ENCODE results near the gene ILKAP. TPM values are rescaled to one million over a fixed set of nuclear protein-coding genes. Genes with fewer than 3 reads are reported as not detected.

Gene ILKAP
- total RNA-seq, 2 experiments from 2014 or later: 42.1 to 43.3 TPM

- ATAC-seq (no peak), DNase-seq (no peak)
- peak overlapping the region; percentile 75 for H3K4me3 Mint-ChIP-seq
- H3K27me3 Mint-ChIP-seq: peaks cover 24% of the 10 kb centered on the region
- H3K9me3 Mint-ChIP-seq: no peaks in the 10 kb centered on the region
- no peak overlapping the region for H3K27ac Mint-ChIP-seq
- H3K36me3 Mint-ChIP-seq (ENCODE audit: low read depth): peaks cover 2% of the 10 kb centered on the region
- ChIA-PET POLR2A (no interaction called here), CTCF (interaction anchor here (0.9 to 1.3 kb wide), 4 partner anchors 24 to 71 kb away, joined by 3 to 4 read pairs (median 3); no protein-coding TSS in a partner anchor)
- peaks cover 9% of the 10 kb centered on the region for H3K4me1 Mint-ChIP-seq (ENCODE audit: low read depth)
- TF ChIP-seq, protein P1, sequence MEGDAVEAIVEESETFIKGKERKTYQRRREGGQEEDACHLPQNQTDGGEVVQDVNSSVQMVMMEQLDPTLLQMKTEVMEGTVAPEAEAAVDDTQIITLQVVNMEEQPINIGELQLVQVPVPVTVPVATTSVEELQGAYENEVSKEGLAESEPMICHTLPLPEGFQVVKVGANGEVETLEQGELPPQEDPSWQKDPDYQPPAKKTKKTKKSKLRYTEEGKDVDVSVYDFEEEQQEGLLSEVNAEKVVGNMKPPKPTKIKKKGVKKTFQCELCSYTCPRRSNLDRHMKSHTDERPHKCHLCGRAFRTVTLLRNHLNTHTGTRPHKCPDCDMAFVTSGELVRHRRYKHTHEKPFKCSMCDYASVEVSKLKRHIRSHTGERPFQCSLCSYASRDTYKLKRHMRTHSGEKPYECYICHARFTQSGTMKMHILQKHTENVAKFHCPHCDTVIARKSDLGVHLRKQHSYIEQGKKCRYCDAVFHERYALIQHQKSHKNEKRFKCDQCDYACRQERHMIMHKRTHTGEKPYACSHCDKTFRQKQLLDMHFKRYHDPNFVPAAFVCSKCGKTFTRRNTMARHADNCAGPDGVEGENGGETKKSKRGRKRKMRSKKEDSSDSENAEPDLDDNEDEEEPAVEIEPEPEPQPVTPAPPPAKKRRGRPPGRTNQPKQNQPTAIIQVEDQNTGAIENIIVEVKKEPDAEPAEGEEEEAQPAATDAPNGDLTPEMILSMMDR (IDR thresholded peaks at IDR 0.05): no peak
- intact Hi-C loops (cut with micrococcal nuclease): no loop called here
Observed at GRCh38 chr2:238231809-238232208, 28.3 kb upstream of the ILKAP start.

DNA sequence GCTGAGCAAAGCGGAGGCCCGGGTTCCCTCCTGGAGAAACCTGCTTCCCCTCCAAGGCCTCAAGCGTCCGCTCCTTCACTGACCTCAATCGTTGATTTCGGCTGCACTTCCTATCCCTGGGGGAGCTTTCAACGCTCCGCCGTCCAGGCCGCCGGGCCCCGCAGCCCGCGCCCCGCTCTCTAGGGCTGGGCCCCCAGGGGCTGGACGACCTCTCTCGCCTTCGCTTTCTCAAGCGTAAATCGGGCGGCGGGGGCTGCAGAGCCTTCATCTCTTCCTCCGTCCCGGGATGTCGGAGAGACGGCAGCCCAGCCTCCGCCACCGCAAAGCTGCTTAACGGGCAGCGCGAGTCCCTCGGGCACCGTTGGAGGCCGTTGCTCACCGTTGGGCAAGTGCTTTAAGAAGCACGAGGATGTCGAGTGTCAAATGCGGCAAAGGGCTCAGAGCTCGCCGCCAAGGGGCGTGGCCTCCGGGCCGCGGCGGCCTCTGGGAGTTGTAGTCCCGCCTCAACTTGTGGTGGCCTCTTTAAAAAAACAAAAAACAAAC is 27.8 kb upstream of the ILKAP start:
- TF ChIP-seq, protein P1 (IDR thresholded peaks at IDR 0.05): no peak
- Mint-ChIP-seq H3K27me3 (peaks cover 21% of the 10 kb centered on the region), H3K36me3 (ENCODE audit: low read depth) (peaks cover 2% of the 10 kb centered on the region), H3K4me1 (ENCODE audit: low read depth) (peaks cover 9% of the 10 kb centered on the region), H3K4me3 (peak overlapping the region; percentile 75), H3K9me3 (no peaks in the 10 kb centered on the region), H3K27ac (no peak overlapping the region)
- POLR2A ChIA-PET: no interaction called here
- CTCF ChIA-PET: interaction anchor here (0.9 to 1.3 kb wide), 4 partner anchors 24 to 71 kb away, joined by 3 to 4 read pairs (median 3); no protein-coding TSS in a partner anchor
- DNase-seq: peak; percentile 83
- ATAC-seq: peak; percentile 86
- intact Hi-C loops (cut with micrococcal nuclease): no loop called here

GRCh38 chr2:238230699-238231098 is 27.2 kb upstream of the ILKAP start:
- Mint-ChIP-seq H3K9me3 (no peaks in the 10 kb centered on the region), H3K4me1 (ENCODE audit: low read depth) (peaks cover 9% of the 10 kb centered on the region), H3K27ac (no peak overlapping the region), H3K36me3 (ENCODE audit: low read depth) (peaks cover 2% of the 10 kb centered on the region), H3K4me3 (peak overlapping the region; percentile 75), H3K27me3 (peaks cover 15% of the 10 kb centered on the region)
- TF ChIP-seq, protein P1 (IDR thresholded peaks at IDR 0.05): no peak
- POLR2A ChIA-PET: no interaction called here
- intact Hi-C loops (cut with micrococcal nuclease): no loop called here
- CTCF ChIA-PET: interaction anchor here (1.3 kb wide), 2 partner anchors 25 to 29 kb away, joined by 3 to 4 read pairs; no protein-coding TSS in a partner anchor
- DNase-seq (no peak), ATAC-seq (no peak)

DNA sequence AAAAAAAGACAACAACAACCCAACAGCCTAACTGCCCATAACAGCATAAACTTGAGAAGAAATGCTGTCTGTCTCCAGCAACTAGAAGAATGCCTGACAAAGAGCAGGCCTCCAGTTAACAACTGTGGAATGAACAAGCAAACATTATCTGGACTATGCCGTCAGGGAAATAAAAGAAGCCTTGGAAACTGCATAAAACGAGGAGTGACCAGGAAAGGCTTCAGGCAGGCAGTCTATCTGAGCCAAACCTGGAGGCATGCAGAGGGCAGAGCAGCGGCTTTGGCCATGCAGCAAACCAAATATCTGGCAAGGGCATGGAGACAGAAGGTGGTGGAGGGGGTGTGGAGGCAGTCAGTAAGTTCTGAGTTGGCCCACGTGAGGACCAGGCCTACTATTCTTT is 25.2 kb upstream of the ILKAP start:
- Mint-ChIP-seq H3K4me1 (ENCODE audit: low read depth) (peaks cover 9% of the 10 kb centered on the region), H3K27ac (no peak overlapping the region), H3K36me3 (ENCODE audit: low read depth) (peaks cover 2% of the 10 kb centered on the region), H3K27me3 (peaks cover 4% of the 10 kb centered on the region), H3K9me3 (no peaks in the 10 kb centered on the region), H3K4me3 (no peak overlapping the region)
- ChIA-PET POLR2A (no interaction called here), CTCF (no interaction called here)
- ATAC-seq (no peak), DNase-seq (no peak)
- TF ChIP-seq, protein P1 (IDR thresholded peaks at IDR 0.05): no peak
- intact Hi-C loops (cut with micrococcal nuclease): no loop called here

DNA sequence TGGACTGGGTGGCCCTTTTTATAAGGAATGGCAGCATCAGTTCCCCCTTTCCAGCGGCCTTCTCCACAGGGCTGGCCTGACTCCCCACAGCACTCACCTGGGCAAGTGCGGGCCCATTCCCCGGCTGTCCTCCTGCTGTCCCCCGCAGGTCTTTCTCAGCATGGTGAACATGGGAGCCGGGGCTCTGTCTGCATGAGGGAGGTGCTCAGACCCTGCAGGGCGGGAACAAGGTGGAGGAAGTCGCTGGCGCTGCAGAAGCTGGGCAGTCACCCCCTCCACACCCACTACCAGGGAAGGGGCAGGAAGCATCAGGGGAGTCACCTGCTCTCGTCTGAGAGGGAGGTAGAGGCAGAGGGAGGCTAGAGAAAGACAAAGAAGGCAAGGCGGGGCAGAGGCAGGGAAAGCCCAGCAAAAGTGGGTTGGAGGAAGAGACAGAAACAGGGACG is 24.1 kb upstream of the ILKAP start:
- POLR2A ChIA-PET: no interaction called here

More for the DNA sequence above, 24.1 kb upstream of the ILKAP start:
- intact Hi-C loops (cut with micrococcal nuclease): no loop called here
- no peak overlapping the region for H3K27ac Mint-ChIP-seq
- H3K4me3 Mint-ChIP-seq: no peak overlapping the region
- H3K9me3 Mint-ChIP-seq: no peaks in the 10 kb centered on the region
- no peaks in the 10 kb centered on the region for H3K27me3 Mint-ChIP-seq
- DNase-seq (no peak), ATAC-seq (no peak)
- TF ChIP-seq, protein P1 (IDR thresholded peaks at IDR 0.05): no peak
- H3K36me3 Mint-ChIP-seq (ENCODE audit: low read depth): peaks cover 2% of the 10 kb centered on the region
- H3K4me1 Mint-ChIP-seq (ENCODE audit: low read depth): peaks cover 7% of the 10 kb centered on the region
- CTCF ChIA-PET: no interaction called here

Data from activated CD8-positive, alpha-beta T cell treated with anti-CD3 and anti-CD28 coated beads for 36 hours (primary cell).